ENCODE measurements around the gene TAB2. TPM values are rescaled to one million over a fixed set of nuclear protein-coding genes. Genes with fewer than 3 reads are reported as not detected.

The TAB2 gene
- total and polyA plus RNA-seq, 2 donors (not counting 3 experiments of a cell fraction or from before 2014, with no cell fraction given) = 26.0 to 37.4 TPM

GRCh38 chr6:149343501-149343900, 26.0 kb downstream of the TAB2 start:
- Histone ChIP-seq H3K9me1 (replicated peaks; ENCODE audit: control insufficient read depth, extremely low read depth, insufficient read depth, low read length) (no peaks in the 10 kb centered on the region), H3K9me3 (replicated peaks; ENCODE audit: control insufficient read depth, insufficient read depth, low read length) (no peaks in the 10 kb centered on the region), H3K4me1 (ENCODE audit: control insufficient read depth, extremely low read depth, insufficient read depth, low read length) (no peaks in the 10 kb centered on the region), H3K4me3 (replicated peaks in 1 of 3; ENCODE audit: insufficient read depth in 1 of 3, low read depth in 1 of 3, low read length in 3 of 3) (no peak overlapping the region), H2AFZ (ENCODE audit: low read depth, low read length) (no peak overlapping the region), H3K27me3 (ENCODE audit: control insufficient read depth in 2 of 2, insufficient read depth in 2 of 2, low read length in 2 of 2) (no peaks in the 10 kb centered on the region), H3K4me2 (ENCODE audit: insufficient read depth, low read length) (no peak overlapping the region), H4K20me1 (replicated peaks; ENCODE audit: control insufficient read depth, extremely low read depth, insufficient read depth, low read length) (peaks cover 11% of the 10 kb centered on the region), H3K27ac (ENCODE audit: insufficient read depth, low read depth, low read length) (no peak overlapping the region), H3K9ac (replicated peaks; ENCODE audit: extremely low read depth, insufficient read depth, low read length) (no peak overlapping the region), H3K36me3 (ENCODE audit: control insufficient read depth in 2 of 2, extremely low read depth in 1 of 2, insufficient read depth in 2 of 2, low read length in 2 of 2) (no peaks in the 10 kb centered on the region), H3K79me2 (ENCODE audit: control insufficient read depth, insufficient read depth, low read length) (peaks cover 84% of the 10 kb centered on the region)
- BruUV-seq (replicated peaks) = no TSS peak
- intact Hi-C loops (cut with micrococcal nuclease) = no loop called here
- no peak for FAIRE-seq
- dilution Hi-C loops (cut with MboI; ENCODE audit: extremely low pct_ligation_motif_present, low sequenced_read_pairs) = no loop called here
- CTCF ChIA-PET = no interaction called here
- DNase-seq (ENCODE audit: low read depth, low spot score) = no peak
- POLR2A ChIA-PET = no interaction called here
- TF ChIP-seq MAX (IDR thresholded peaks at IDR 0.05; ENCODE audit: insufficient read depth, insufficient read length) (no peak), JUN (IDR thresholded peaks at IDR 0.05; ENCODE audit: borderline replicate concordance, insufficient read depth, insufficient read length, low read depth) (no peak), MYC (IDR thresholded peaks at IDR 0.05; ENCODE audit: low read depth, low read length) (no peak), POLR2AphosphoS5 (IDR thresholded peaks at IDR 0.05; ENCODE audit: insufficient read depth, low read depth, low read length) (no peak)

GRCh38 chr6:149346078-149346477, 28.6 kb downstream of the TAB2 start:
- H4K20me1 ChIP-seq (replicated peaks; ENCODE audit: control insufficient read depth, extremely low read depth, insufficient read depth, low read length) = peaks cover 8% of the 10 kb centered on the region
- TF ChIP-seq EZH2 (IDR thresholded peaks at IDR 0.05; ENCODE audit: borderline replicate concordance, low read depth, low read length, severe bottlenecking) (no peak), GATA2 (IDR thresholded peaks at IDR 0.05; ENCODE audit: insufficient read depth, insufficient read length, low read depth, low read length) (no peak), MYC (IDR thresholded peaks at IDR 0.05; ENCODE audit: low read depth, low read length) (no peak), POLR2A (IDR thresholded peaks at IDR 0.05; ENCODE audit: low read depth, low read length) (no peak), POLR2AphosphoS5 (IDR thresholded peaks at IDR 0.05; ENCODE audit: insufficient read depth, low read depth, low read length) (no peak)
- FAIRE-seq = no peak

More at GRCh38 chr6:149346078-149346477, 28.6 kb downstream of the TAB2 start:
- no peaks in the 10 kb centered on the region for H3K9me3 ChIP-seq (replicated peaks; ENCODE audit: control insufficient read depth, insufficient read depth, low read length)
- BruUV-seq (replicated peaks) = no TSS peak
- no peak overlapping the region for H3K4me2 ChIP-seq (ENCODE audit: insufficient read depth, low read length)
- H3K27ac ChIP-seq (ENCODE audit: insufficient read depth, low read depth, low read length) = no peak overlapping the region
- H3K79me2 ChIP-seq (ENCODE audit: control insufficient read depth, insufficient read depth, low read length) = peaks cover 77% of the 10 kb centered on the region
- ChIA-PET POLR2A (no interaction called here), CTCF (interaction anchor here (1.0 to 1.9 kb wide), 5 partner anchors 8 to 49 kb away, joined by 3 to 6 read pairs (median 4); no protein-coding TSS in a partner anchor)
- no peaks in the 10 kb centered on the region for H3K4me1 ChIP-seq (ENCODE audit: control insufficient read depth, extremely low read depth, insufficient read depth, low read length)
- intact Hi-C loops (cut with micrococcal nuclease) (no loop called here), dilution Hi-C loops (cut with MboI; ENCODE audit: extremely low pct_ligation_motif_present, low sequenced_read_pairs) (no loop called here)
- no peak overlapping the region for H3K9ac ChIP-seq (replicated peaks; ENCODE audit: extremely low read depth, insufficient read depth, low read length)
- DNase-seq (ENCODE audit: low read depth, low spot score) = no peak
- H3K4me3 ChIP-seq (replicated peaks in 1 of 3; ENCODE audit: insufficient read depth in 1 of 3, low read depth in 1 of 3, low read length in 3 of 3) = no peak overlapping the region
- H2AFZ ChIP-seq (ENCODE audit: low read depth, low read length) = no peak overlapping the region
- no peaks in the 10 kb centered on the region for H3K36me3 ChIP-seq (ENCODE audit: control insufficient read depth in 2 of 2, extremely low read depth in 1 of 2, insufficient read depth in 2 of 2, low read length in 2 of 2)
- H3K9me1 ChIP-seq (replicated peaks; ENCODE audit: control insufficient read depth, extremely low read depth, insufficient read depth, low read length) = no peaks in the 10 kb centered on the region
- H3K27me3 ChIP-seq (ENCODE audit: control insufficient read depth in 2 of 2, insufficient read depth in 2 of 2, low read length in 2 of 2) = no peaks in the 10 kb centered on the region

Data from endothelial cell of umbilical vein (primary cell).